LNCaP clone FGC (cell line): ENCODE data around the gene CD55.

Experiments
- DNase-seq: peaks from one replicate; pipeline ENCODE4 v3.0.0-alpha.2; 2011; ENCODE audit warnings: low read depth
- H3K4me3 ChIP-seq: 2 replicates; pipeline ENCODE4 v1.5.1; 2011; ENCODE audit warnings: mild to moderate bottlenecking, low read depth, low read length, control low read depth
- TF ChIP-seq, protein P1 (sequence below): IDR thresholded peaks from 2 replicates; pipeline ENCODE4 v1.5.1; 2012; ENCODE audit warnings: mild to moderate bottlenecking; ENCODE audit not compliant: control insufficient read depth, insufficient read depth; ENCODE audit errors: extremely low read depth

CD55 gene

DNA sequence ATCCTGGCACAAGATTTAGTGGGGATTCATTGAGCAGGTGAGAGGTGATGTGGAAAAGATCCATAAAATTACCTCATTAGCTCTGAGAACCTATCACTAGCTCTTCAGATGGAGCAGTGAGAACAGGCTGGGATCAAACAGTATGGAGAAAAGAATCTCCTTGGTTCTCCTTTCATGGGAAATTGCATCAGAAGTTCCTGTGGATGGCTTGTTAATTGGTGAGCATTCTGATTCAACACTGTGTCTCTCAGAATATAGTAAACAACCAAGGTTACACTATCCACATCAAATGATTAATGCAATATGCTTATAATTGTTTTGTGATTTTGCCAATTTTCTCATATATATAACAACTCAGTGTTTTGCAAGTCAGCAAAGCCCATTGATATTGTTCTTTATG lies 8.3 kb upstream of the CD55 start:
- no peak overlapping the region for H3K4me3 ChIP-seq
- TF ChIP-seq, protein P1, sequence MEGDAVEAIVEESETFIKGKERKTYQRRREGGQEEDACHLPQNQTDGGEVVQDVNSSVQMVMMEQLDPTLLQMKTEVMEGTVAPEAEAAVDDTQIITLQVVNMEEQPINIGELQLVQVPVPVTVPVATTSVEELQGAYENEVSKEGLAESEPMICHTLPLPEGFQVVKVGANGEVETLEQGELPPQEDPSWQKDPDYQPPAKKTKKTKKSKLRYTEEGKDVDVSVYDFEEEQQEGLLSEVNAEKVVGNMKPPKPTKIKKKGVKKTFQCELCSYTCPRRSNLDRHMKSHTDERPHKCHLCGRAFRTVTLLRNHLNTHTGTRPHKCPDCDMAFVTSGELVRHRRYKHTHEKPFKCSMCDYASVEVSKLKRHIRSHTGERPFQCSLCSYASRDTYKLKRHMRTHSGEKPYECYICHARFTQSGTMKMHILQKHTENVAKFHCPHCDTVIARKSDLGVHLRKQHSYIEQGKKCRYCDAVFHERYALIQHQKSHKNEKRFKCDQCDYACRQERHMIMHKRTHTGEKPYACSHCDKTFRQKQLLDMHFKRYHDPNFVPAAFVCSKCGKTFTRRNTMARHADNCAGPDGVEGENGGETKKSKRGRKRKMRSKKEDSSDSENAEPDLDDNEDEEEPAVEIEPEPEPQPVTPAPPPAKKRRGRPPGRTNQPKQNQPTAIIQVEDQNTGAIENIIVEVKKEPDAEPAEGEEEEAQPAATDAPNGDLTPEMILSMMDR = no peak
- DNase-seq = no peak

DNA sequence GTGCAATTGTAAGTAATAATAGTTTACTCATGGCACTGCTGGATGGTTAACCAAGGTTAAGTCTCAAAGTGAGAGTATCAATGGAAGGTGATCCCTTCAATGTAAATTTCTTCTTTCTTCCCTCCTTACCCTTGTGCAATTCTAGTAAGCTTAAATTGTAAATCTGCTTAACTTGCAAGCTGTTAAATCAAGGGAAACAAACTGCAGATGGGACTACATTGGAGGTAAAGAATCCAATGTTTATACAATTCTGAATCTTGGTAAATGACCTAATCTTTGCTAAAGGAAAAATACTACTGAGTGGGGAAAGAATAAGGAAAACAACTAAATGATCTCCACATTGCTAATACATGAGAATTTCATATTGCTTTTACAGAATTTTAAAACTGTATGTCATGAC lies 6.7 kb upstream of the CD55 start:
- TF ChIP-seq, protein P1 = no peak
- DNase-seq = no peak
- H3K4me3 ChIP-seq = no peak overlapping the region

DNA sequence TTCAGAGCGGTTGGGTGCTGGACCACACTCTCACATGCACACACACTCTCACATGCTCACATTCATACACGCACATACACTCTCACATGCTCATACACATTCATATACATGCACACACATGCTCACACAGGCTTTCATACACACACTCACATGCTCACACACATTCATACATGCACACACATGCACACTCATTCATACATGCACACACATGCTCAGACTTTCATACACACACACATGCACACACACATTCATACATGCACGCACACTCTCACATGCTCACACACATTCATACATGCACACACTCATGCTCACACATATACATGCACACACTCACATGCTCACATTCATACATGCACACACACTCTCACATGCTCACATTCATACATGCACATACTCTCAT lies 6.0 kb upstream of the CD55 start:
- DNase-seq = no peak
- TF ChIP-seq, protein P1 = no peak

DNA sequence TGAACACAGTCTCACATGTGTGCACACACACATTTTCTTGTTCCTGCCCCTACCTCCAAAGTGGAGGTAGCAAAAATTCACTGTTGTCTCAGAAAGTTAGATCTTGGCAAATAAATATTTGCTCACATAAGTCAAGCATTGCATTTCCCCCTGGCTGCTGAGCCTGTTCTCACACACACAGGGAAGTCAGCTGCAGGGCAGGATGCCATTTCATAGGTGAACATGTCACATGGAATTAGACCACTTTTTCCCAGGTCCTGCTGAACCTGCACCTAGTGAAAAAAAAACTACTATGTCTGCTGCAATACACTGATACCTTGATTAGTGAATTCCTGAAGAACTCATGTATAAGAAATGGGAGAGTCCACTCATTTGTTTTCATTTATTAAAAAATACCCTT lies 5.3 kb upstream of the CD55 start:
- TF ChIP-seq, protein P1 = no peak
- peak; percentile 96 for DNase-seq
- 0 out of 2 replicates have a peak overlapping the region, but pooled peaks have one; percentile 5 for H3K4me3 ChIP-seq

More for the DNA sequence above, 6.0 kb upstream of the CD55 start:
- H3K4me3 ChIP-seq = no peak overlapping the region

DNA sequence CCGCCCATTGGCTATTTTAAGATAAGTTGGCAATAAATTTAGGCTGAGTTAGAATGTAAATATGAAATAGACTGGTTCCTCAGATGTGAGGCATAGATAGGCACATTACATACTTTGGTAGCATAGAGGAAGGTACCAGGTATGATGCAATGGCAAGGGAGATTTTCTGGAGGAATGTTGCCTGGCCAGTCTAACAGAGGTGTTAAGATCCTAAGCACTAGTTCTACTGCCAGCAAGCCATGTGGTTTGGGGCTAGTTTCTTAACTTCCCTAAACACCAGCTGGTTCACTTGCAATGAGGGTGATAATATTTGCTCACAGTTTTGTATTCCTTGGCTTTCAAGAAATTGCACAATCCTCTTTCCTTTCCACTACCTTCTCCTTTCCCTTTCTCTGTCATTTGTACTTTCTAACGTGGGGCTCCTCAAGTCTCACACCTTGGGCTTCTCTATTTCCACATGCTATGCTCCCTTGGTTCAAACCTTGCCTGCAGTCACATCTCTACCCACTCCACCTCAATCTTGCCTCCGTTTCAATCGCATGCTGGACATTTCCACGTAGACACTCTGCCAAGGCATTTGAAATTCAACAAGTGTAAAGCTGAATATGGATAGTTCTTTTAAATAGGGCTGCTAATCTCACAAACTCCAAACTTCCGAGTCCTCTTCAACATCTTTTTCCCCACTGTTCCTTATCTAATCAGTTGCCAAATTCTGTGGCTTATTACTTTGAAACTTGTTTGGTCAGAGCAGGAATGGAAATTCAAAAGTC lies 4.7 kb upstream of the CD55 start:
- peak; percentile 99 for DNase-seq
- TF ChIP-seq, protein P1 = no peak
- no peak overlapping the region for H3K4me3 ChIP-seq

DNA sequence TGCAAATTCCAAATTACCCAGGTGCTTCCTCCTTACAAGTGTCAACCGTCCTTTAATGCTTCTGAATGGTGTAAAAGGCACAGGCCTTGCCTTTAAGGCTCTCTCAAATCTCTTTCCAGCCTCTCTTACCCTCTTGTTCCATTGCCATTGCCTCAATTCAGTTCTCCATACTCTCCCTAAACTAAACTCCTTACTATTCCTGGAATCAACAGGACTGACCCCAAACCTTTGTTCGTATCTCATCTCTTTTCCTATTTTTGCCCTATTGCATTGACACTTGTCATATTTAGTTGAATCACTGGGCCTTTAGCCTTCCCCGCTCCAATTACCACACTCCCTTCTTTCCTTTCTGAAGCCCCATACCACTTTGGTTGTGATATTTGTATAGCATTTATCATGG lies 3.9 kb upstream of the CD55 start:
- H3K4me3 ChIP-seq = no peak overlapping the region
- DNase-seq = no peak

More for the DNA sequence above, 3.9 kb upstream of the CD55 start:
- TF ChIP-seq, protein P1 = no peak
